Measurements from ENCODE around the gene TTYH1.

DNA sequence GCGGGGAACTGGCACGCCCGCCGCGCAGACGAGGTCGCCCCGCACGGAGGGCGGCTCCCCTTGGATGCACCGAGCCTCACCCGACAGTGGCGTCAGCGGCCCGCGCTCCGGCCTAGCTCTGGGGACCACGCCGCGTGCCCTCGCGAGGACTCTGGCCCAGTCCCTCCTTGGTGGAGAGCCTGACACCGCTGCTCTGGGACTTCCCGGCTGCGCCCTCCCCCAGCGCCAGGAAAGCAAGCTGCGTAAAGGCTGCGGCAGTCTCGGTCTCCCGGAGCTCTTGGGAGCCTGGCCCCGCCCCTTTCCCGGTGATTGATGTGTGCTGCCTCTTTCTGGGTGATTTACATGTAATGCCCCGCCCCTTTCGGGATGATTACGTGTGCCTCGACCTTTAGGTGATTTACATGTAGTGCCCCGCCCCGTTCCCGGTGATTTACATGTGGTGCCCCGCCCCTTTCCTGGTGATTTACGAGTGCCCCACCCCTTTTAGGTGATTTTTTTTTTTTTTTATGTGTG, 48.3 kb downstream of the TTYH1 start, which contains the start of gene LENG9:
- TF ChIP-seq, protein P1, sequence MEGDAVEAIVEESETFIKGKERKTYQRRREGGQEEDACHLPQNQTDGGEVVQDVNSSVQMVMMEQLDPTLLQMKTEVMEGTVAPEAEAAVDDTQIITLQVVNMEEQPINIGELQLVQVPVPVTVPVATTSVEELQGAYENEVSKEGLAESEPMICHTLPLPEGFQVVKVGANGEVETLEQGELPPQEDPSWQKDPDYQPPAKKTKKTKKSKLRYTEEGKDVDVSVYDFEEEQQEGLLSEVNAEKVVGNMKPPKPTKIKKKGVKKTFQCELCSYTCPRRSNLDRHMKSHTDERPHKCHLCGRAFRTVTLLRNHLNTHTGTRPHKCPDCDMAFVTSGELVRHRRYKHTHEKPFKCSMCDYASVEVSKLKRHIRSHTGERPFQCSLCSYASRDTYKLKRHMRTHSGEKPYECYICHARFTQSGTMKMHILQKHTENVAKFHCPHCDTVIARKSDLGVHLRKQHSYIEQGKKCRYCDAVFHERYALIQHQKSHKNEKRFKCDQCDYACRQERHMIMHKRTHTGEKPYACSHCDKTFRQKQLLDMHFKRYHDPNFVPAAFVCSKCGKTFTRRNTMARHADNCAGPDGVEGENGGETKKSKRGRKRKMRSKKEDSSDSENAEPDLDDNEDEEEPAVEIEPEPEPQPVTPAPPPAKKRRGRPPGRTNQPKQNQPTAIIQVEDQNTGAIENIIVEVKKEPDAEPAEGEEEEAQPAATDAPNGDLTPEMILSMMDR (IDR thresholded peaks at IDR 0.05; ENCODE audit: low read depth, low read length) = no peak
- no peak for TF ChIP-seq EZH2phosphoT487 (IDR thresholded peaks at IDR 0.05; ENCODE audit: low read depth)
